HG02571 (cell line): Measurements from ENCODE around the gene PSMG1.
"Not testable (repeated sequence)": the region's sequence is repeated elsewhere in the genome, so short reads cannot be mapped to it uniquely, and the experiment has no call there.

ENCODE experiments used
- ATAC-seq: cut with Tn5 transposase; IDR thresholded peaks from one replicate; pipeline ENCODE4 v1.9.1; 2021; ENCODE audit warnings: mild to moderate bottlenecking, moderate library complexity; ENCODE audit not compliant: unreplicated experiment

PSMG1 gene

GRCh38 chr21:39183272-39184049 lies at the start of gene PSMG1:
TSS of gene PSMG1 (minus strand) at chr21:39183451. CDS start at chr21:39183385, 66 bp downstream.
- peak; percentile 86 for ATAC-seq

GRCh38 chr21:39232861-39233291 lies 49.6 kb upstream of the PSMG1 start:
- ATAC-seq = no peak

GRCh38 chr21:39224930-39225329 lies 41.7 kb upstream of the PSMG1 start:
- no peak for ATAC-seq

- ATAC-seq = no peak
Measured at GRCh38 chr21:39221997-39222486, 38.8 kb upstream of the PSMG1 start.

- ATAC-seq = no peak
Measured at GRCh38 chr21:39221282-39221996, 38.2 kb upstream of the PSMG1 start.

- ATAC-seq = not testable (repeated sequence)
Measured at GRCh38 chr21:39220875-39221274, 37.6 kb upstream of the PSMG1 start.

GRCh38 chr21:39220150-39220549 lies 36.9 kb upstream of the PSMG1 start:
- ATAC-seq = no peak

- no peak for ATAC-seq
Measured at GRCh38 chr21:39218082-39218409, 34.8 kb upstream of the PSMG1 start.

GRCh38 chr21:39217356-39218081 lies 34.3 kb upstream of the PSMG1 start:
- no peak for ATAC-seq

GRCh38 chr21:39216290-39216689 lies 33.0 kb upstream of the PSMG1 start:
- ATAC-seq = no peak

GRCh38 chr21:39215078-39215477 lies 31.8 kb upstream of the PSMG1 start:
- no peak for ATAC-seq

GRCh38 chr21:39209334-39209688 lies 26.1 kb upstream of the PSMG1 start:
- no peak for ATAC-seq

- ATAC-seq = no peak
Measured at GRCh38 chr21:39208624-39209333, 25.5 kb upstream of the PSMG1 start.

- no peak for ATAC-seq
Measured at GRCh38 chr21:39204134-39204533, 20.9 kb upstream of the PSMG1 start.

GRCh38 chr21:39198800-39199199 lies 15.5 kb upstream of the PSMG1 start:
- ATAC-seq = no peak

GRCh38 chr21:39197448-39198233 lies 14.4 kb upstream of the PSMG1 start:
- ATAC-seq = no peak

GRCh38 chr21:39196838-39197237 lies 13.6 kb upstream of the PSMG1 start:
- no peak for ATAC-seq

- ATAC-seq = no peak
Measured at GRCh38 chr21:39196310-39196709, 13.1 kb upstream of the PSMG1 start.

- ATAC-seq = no peak
Measured at GRCh38 chr21:39193380-39193779, 10.1 kb upstream of the PSMG1 start.
